Panc1 (cell line): ENCODE data around the gene LGALS12. TPM values are rescaled to one million over a fixed set of nuclear protein-coding genes. Genes with fewer than 3 reads are reported as not detected.
"Not testable (repeated sequence)": the region's sequence is repeated elsewhere in the genome, so short reads cannot be mapped to it uniquely, and the experiment has no call there.

Source experiments
- ATAC-seq: fragments of 200-7000 bp; cut with Tn5 transposase; 2 replicates; pipeline ENCODE4 v1.9.1; 2020; ENCODE audit warnings: mild to moderate bottlenecking, moderate library complexity
- BruUV-seq: library from RNA; stranded (reverse); fragments of 400-500 nt; replicated peaks from 2 replicates; lab custom pipeline; 2021; lab: Mats Ljungman, UMichigan
- CTCF ChIA-PET: fragments of 300-600 bp; sonication (Branson Sonifier 250); formaldehyde crosslinking; loops from one replicate; lab custom pipeline; 2022; ENCODE audit warnings: antibody characterized with exemption; lab: Charles Lee
- POLR2A ChIA-PET: fragments of 300-600 bp; sonication (Branson Sonifier 250); formaldehyde crosslinking; loops from one replicate; lab custom pipeline; 2022; ENCODE audit warnings: antibody characterized with exemption; lab: Charles Lee
- DNase-seq: peaks from one replicate; pipeline ENCODE4 v3.0.0-alpha.2; 2010; ENCODE audit warnings: low read depth, low spot score
- H3K27ac ChIP-seq: 2 replicates; pipeline ENCODE4 v1.5.1; 2011; ENCODE audit warnings: mild to moderate bottlenecking, low read length, inconsistent platforms
- H3K27me3 ChIP-seq: fragments of 200-500 bp; sonication (Bioruptor generic); 2 replicates; pipeline ENCODE4 v1.6.0; 2014; ENCODE audit warnings: low read length, inconsistent platforms; ENCODE audit not compliant: control insufficient read depth, insufficient read depth
- H3K36me3 ChIP-seq: fragments of 200-500 bp; sonication (Bioruptor generic); 2 replicates; pipeline ENCODE4 v1.5.1; 2014; ENCODE audit warnings: inconsistent platforms, mild to moderate bottlenecking, low read length, moderate library complexity; ENCODE audit not compliant: control insufficient read depth, insufficient read depth
- H3K4me1 ChIP-seq: 2 replicates; pipeline ENCODE4 v1.5.1; 2011; ENCODE audit warnings: inconsistent platforms, mild to moderate bottlenecking, low read length, moderate library complexity; ENCODE audit not compliant: control insufficient read depth, insufficient read depth
- H3K4me3 ChIP-seq, 2 experiments: 2 replicates each; pipeline ENCODE4 v1.5.1; 2011 to 2012; ENCODE audit warnings: low read depth in 2 of 2, low read length in 2 of 2, mild to moderate bottlenecking in 2 of 2, inconsistent platforms in 1 of 2, moderate library complexity in 1 of 2
- H3K9me3 ChIP-seq: fragments of 200-500 bp; sonication (Bioruptor generic); 2 replicates; pipeline ENCODE4 v1.5.1; 2014; ENCODE audit warnings: low read depth, mild to moderate bottlenecking, inconsistent platforms, low read length, moderate library complexity; ENCODE audit not compliant: control insufficient read depth, insufficient read depth
- CTCF ChIP-seq: fragments of 450-650 bp; IDR thresholded peaks from 2 replicates; pipeline ENCODE4 v1.5.1; 2017; ENCODE audit warnings: mild to moderate bottlenecking
- POLR2AphosphoS5 ChIP-seq: IDR thresholded peaks from 2 replicates; pipeline ENCODE4 v1.6.1; 2012; ENCODE audit warnings: mild to moderate bottlenecking, low read depth, low read length, moderate library complexity
- REST ChIP-seq, 2 experiments: IDR thresholded peaks; 2 replicates each; pipeline ENCODE4 v1.6.1; 2011 to 2012; ENCODE audit warnings: low read depth in 2 of 2, control low read depth in 1 of 2, low read length in 1 of 2, mild to moderate bottlenecking in 1 of 2, moderate library complexity in 1 of 2; ENCODE audit not compliant: insufficient read depth in 1 of 2
- SIN3A ChIP-seq: IDR thresholded peaks from 2 replicates; pipeline ENCODE4 v1.6.1; 2012; ENCODE audit warnings: low read depth, mild to moderate bottlenecking, low read length, moderate library complexity, borderline replicate concordance; ENCODE audit not compliant: insufficient read depth
- TCF7L2 ChIP-seq: IDR thresholded peaks from 2 replicates; pipeline ENCODE4 v1.6.1; 2011; ENCODE audit warnings: mild to moderate bottlenecking, low read depth, low read length, inconsistent platforms
- in situ Hi-C: cut with HindIII; loops from 2 replicates; pipeline ENCODE4 v1.10.0; 2016; ENCODE audit warnings: low sequenced_read_pairs, low pct_unique_long_range_greater_than_20kb
- intact Hi-C: fragments of 100-400 bp; cut with micrococcal nuclease; formaldehyde crosslinking; loops from one replicate; pipeline ENCODE4 v1.10.0; 2022; ENCODE audit not compliant: unreplicated experiment
- total RNA-seq: library from RNA; stranded (reverse); gene quantifications from one replicate; pipeline ENCODE4 v1.2.1, GENCODE V29; 2021; ENCODE audit not compliant: unreplicated experiment

Gene LGALS12
- total RNA-seq, 1 experiment from 2014 or later = not detected

DNA sequence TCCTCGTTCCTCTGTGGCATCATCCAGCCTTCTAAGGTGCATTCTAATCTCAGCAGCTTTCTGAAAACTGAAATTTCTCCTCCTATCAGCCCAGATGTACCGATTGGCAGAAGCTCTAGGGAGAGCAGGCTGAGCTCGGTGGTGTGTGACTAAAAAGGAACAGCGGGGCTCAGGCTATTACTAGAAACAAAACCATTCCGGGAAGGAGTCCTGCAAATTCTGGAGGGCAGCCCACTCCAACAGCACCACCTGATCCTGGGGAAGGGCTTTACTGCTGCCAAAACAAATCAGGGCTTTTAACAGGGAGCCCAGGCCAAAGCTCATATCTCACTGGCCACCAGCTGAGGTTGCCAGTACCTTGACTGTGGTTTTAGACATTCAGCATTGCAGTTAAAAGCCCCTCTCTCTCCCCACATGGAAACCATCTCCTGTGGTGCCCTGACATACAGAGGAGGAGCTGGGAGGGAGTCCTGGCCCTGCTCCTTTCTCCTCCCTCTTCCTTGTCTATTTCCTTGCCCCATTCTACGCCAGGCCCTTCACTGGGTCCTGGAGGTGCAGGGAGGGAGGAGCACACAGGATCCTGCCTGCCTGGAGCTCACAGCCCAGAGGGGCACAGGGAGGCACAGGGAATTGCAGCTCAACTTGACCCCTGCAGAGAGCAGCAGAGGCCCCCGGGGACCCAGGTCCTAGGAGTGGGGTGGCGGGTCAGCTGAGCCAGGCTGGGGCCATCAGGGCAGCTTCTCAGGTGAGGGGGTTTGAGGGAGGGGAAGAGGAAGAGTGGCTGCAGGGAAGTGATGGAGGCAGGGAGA is 31.6 kb downstream of the LGALS12 start:
- Histone ChIP-seq H3K9me3 (no peaks in the 10 kb centered on the region), H3K27me3 (peaks cover 7% of the 10 kb centered on the region; the same call in 1 of the 2 replicates), H3K27ac (peak overlapping the region; percentile 2; the same call in 1 of the 2 replicates), H3K4me1 (no peaks in the 10 kb centered on the region), H3K4me3 (peak overlapping the region; percentile 28 to 56; a peak in 3 of 4 replicates), H3K36me3 (no peaks in the 10 kb centered on the region)
- peak; percentile 67 for ATAC-seq
- DNase-seq = no peak
- POLR2A ChIA-PET = interaction anchor here (0.7 kb wide), 1 partner anchor 874 kb away, joined by 4 read pairs; no protein-coding TSS in a partner anchor
- TF ChIP-seq POLR2AphosphoS5 = no peak
- no peak for TF ChIP-seq REST (IDR thresholded peaks at IDR 0.05; ENCODE audit: insufficient read depth in 1 of 2, low read depth in 2 of 2, low read length in 1 of 2)
- TF ChIP-seq CTCF = no peak
- no peak for TF ChIP-seq TCF7L2
- no peak for TF ChIP-seq SIN3A
- CTCF ChIA-PET = no interaction called here
- no TSS peak for BruUV-seq
- in situ Hi-C loops (no loop called here), intact Hi-C loops (no loop called here)

GRCh38 chr11:63542506-63542905 is 36.6 kb downstream of the LGALS12 start:
- POLR2A ChIA-PET, DNase-seq, CTCF ChIA-PET: not testable (repeated sequence)

GRCh38 chr11:63543711-63544110 is 37.8 kb downstream of the LGALS12 start:
- Histone ChIP-seq H3K27ac (no peak overlapping the region), H3K36me3 (no peaks in the 10 kb centered on the region), H3K4me3 (no peak overlapping the region), H3K4me1 (no peaks in the 10 kb centered on the region), H3K9me3 (no peaks in the 10 kb centered on the region), H3K27me3 (peaks cover 3% of the 10 kb centered on the region; the same call in 1 of the 2 replicates)
- intact Hi-C loops (no loop called here), in situ Hi-C loops (no loop called here)
- ChIA-PET POLR2A (no interaction called here), CTCF (no interaction called here)
- no peak for TF ChIP-seq TCF7L2
- TF ChIP-seq SIN3A = no peak
- no peak for TF ChIP-seq REST (IDR thresholded peaks at IDR 0.05; ENCODE audit: insufficient read depth in 1 of 2, low read depth in 2 of 2, low read length in 1 of 2)
- no peak for TF ChIP-seq POLR2AphosphoS5
- no peak for TF ChIP-seq CTCF
- no TSS peak for BruUV-seq
- no peak for DNase-seq
- no peak for ATAC-seq

More at GRCh38 chr11:63542506-63542905, 36.6 kb downstream of the LGALS12 start:
- H3K27ac ChIP-seq, BruUV-seq, H3K9me3 ChIP-seq, in situ Hi-C loops, H3K27me3 ChIP-seq, H3K4me3 ChIP-seq, intact Hi-C loops, ATAC-seq, H3K36me3 ChIP-seq, H3K4me1 ChIP-seq: not testable (repeated sequence)
